Measurements from ENCODE around the gene ABHD11. TPM values are rescaled to one million over a fixed set of nuclear protein-coding genes. Genes with fewer than 3 reads are reported as not detected.

Gene ABHD11
- total and polyA plus RNA-seq, 9 of the 15 experiments (the other 6 are each of a cell fraction or from before 2014, with no cell fraction given) = 7.7 to 44.2 (median 18.9) TPM

DNA sequence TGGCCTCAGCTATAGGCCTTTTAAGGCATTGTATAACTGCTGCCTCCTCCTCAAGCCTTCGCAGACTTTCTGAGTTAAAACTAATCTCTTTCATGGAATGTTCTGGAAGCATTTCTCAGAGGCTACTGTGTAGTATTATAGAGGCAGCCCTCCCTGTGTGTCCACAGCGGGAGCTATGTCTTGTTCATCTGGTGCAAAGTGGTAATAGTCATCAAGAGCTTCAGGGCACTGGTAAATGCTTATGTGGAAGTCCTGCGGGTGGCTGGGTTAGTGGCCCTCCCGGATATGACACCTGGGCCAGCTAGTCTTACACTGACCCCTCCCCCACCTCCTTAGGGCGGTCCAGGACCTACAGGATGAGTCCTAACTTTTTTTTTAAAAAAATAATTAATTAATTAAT, 2.2 kb upstream of the ABHD11 start (continued):
- TF ChIP-seq, protein P1, sequence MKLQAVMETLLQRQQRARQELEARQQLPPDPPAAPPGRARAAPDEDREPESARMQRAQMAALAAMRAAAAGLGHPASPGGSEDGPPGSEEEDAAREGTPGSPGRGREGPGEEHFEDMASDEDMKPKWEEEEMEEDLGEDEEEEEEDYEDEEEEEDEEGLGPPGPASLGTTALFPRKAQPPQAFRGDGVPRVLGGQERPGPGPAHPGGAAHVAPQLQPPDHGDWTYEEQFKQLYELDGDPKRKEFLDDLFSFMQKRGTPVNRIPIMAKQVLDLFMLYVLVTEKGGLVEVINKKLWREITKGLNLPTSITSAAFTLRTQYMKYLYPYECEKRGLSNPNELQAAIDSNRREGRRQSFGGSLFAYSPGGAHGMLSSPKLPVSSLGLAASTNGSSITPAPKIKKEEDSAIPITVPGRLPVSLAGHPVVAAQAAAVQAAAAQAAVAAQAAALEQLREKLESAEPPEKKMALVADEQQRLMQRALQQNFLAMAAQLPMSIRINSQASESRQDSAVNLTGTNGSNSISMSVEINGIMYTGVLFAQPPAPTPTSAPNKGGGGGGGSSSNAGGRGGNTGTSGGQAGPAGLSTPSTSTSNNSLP (IDR thresholded peaks at IDR 0.05; ENCODE audit: borderline replicate concordance, low read depth, low read length) = no peak
- TF ChIP-seq ZFPM2 (CRISPR knock-in tag; IDR thresholded peaks at IDR 0.05) = no peak
- TF ChIP-seq SP2 (IDR thresholded peaks at IDR 0.05; ENCODE audit: extremely low read depth, low read depth, low read length, poor library complexity, severe bottlenecking) = no peak
- TF ChIP-seq ZNF436 (CRISPR knock-in tag; IDR thresholded peaks at IDR 0.05) = no peak
- no peak for TF ChIP-seq GATA2 (CRISPR knock-in tag; IDR thresholded peaks at IDR 0.05)

DNA sequence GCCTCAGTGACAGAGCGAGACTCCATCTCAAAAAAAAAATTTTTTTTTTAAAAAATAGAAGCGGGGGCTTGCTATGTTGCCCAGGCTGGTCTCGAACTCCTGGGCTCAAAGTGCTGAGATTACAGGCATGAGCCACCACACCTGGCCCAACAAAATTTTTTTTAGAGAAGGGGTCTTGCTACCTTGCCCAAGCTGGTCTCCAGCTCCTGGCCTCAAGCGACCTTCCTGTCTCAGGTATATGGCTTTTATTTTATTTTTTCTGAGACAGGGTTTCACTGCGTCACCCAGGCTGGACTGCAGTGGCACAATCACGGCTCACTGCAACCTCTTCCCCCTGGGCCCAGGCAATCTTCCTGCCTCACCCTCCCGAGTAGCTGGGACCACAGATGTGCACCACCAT, 1.6 kb upstream of the ABHD11 start:
- no TSS peak for BruUV-seq (replicated peaks)
- no peak overlapping the region for H3K27ac ChIP-seq (ENCODE audit: extremely low read depth, low read depth, low read length)
- H3K9ac ChIP-seq (ENCODE audit: insufficient read depth in 1 of 2, low read depth in 2 of 2, low read length in 2 of 2) = peak overlapping the region in 1 of 2 experiments; percentile 80; a peak in 1 of 4 replicates
- H3K4me3 ChIP-seq = no peak overlapping the region
- H3K4me1 ChIP-seq (replicated peaks in 1 of 2; ENCODE audit: control insufficient read depth in 2 of 2, insufficient read depth in 2 of 2, low read length in 2 of 2) = peaks cover 2 to 52% of the 10 kb centered on the region in 2 experiments; a peak in 4 of 5 replicates
- H3K4me2 ChIP-seq (ENCODE audit: insufficient read depth, low read length) = no peak overlapping the region
- H3K9me3 ChIP-seq (replicated peaks; ENCODE audit: control insufficient read depth, insufficient read depth, low read depth, low read length) = no peaks in the 10 kb centered on the region
- FAIRE-seq (no peak), DNase-seq (ENCODE audit: extremely low read depth in 1 of 4, low spot score in 3 of 4) (no peak), ATAC-seq (no peak)
- in situ Hi-C loops (cut with MboI) = loop anchor here (5.0 kb wide), 1 partner anchor 117 kb away; no protein-coding TSS in a partner anchor
- ChIA-PET CTCF (ENCODE audit: low intra/inter-chr PET ratio) (no interaction called here), POLR2A (interaction anchor here (0.6 to 2.3 kb wide), 2 partner anchors 8 to 104 kb away, joined by 3 to 9 read pairs; no protein-coding TSS in a partner anchor)
- peaks cover 4% of the 10 kb centered on the region for H3K9me1 ChIP-seq (ENCODE audit: control insufficient read depth, insufficient read depth, low read length)
- H2AFZ ChIP-seq (ENCODE audit: low read depth, low read length) = no peak overlapping the region
- no peaks in the 10 kb centered on the region for H3K27me3 ChIP-seq (ENCODE audit: control insufficient read depth in 2 of 2, insufficient read depth in 2 of 2, low read length in 2 of 2)
- peaks cover 24% of the 10 kb centered on the region for H3K36me3 ChIP-seq (ENCODE audit: control insufficient read depth, insufficient read depth, low read length)
- no peak for TF ChIP-seq CBFB (CRISPR knock-in tag; IDR thresholded peaks at IDR 0.05)
- no peak for TF ChIP-seq CTBP1 (IDR thresholded peaks at IDR 0.05; ENCODE audit: borderline replicate concordance)
- TF ChIP-seq, protein P2, sequence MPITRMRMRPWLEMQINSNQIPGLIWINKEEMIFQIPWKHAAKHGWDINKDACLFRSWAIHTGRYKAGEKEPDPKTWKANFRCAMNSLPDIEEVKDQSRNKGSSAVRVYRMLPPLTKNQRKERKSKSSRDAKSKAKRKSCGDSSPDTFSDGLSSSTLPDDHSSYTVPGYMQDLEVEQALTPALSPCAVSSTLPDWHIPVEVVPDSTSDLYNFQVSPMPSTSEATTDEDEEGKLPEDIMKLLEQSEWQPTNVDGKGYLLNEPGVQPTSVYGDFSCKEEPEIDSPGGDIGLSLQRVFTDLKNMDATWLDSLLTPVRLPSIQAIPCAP (CRISPR knock-in tag; IDR thresholded peaks at IDR 0.05; ENCODE audit: borderline replicate concordance) = no peak
- TF ChIP-seq ELF4 (CRISPR knock-in tag; IDR thresholded peaks at IDR 0.05) = no peak
- peaks cover 19% of the 10 kb centered on the region for H3K79me2 ChIP-seq (ENCODE audit: control insufficient read depth, insufficient read depth, low read length)
- intact Hi-C loops (cut with micrococcal nuclease) = no loop called here
- peaks cover 17% of the 10 kb centered on the region; the same call in 1 of the 2 replicates for H4K20me1 ChIP-seq (replicated peaks; ENCODE audit: control insufficient read depth, insufficient read depth, low read length)
- WGBS (ENCODE audit: insufficient coverage, low coverage, missing lambda C conversion rate) = 93% methylated on average over 7 of the region's 7 CpGs

Measured in K562 (cell line).